Activated CD4-positive, alpha-beta memory T cell treated with anti-CD3 and anti-CD28 coated beads for 36 hours (primary cell): ENCODE data around the gene SIN3B. TPM values are rescaled to one million over a fixed set of nuclear protein-coding genes. Genes with fewer than 3 reads are reported as not detected.
"Not testable (repeated sequence)": the region's sequence is repeated elsewhere in the genome, so short reads cannot be mapped to it uniquely, and the experiment has no call there.

ENCODE experiments used
- CTCF ChIA-PET: fragments of 350-600 bp; sonication (Branson Sonifier 250); formaldehyde crosslinking; loops from one replicate; lab custom pipeline; 2021; ENCODE audit warnings: antibody characterized with exemption, inconsistent platforms; lab: Charles Lee
- POLR2A ChIA-PET: fragments of 350-600 bp; sonication (Branson Sonifier 250); formaldehyde crosslinking; loops from one replicate; lab custom pipeline; 2021; ENCODE audit warnings: antibody characterized with exemption; lab: Charles Lee
- DNase-seq: peaks from one replicate; pipeline ENCODE4 v3.0.0-alpha.2; 2020
- H3K27ac Mint-ChIP-seq: one replicate; pipeline ENCODE4 v1.8.0; 2021; ENCODE audit warnings: mixed read lengths
- H3K27me3 Mint-ChIP-seq: one replicate; pipeline ENCODE4 v1.8.0; 2021; ENCODE audit warnings: mixed read lengths
- H3K36me3 Mint-ChIP-seq: one replicate; pipeline ENCODE4 v1.8.0; 2021; ENCODE audit warnings: mixed read lengths
- H3K4me1 Mint-ChIP-seq: one replicate; pipeline ENCODE4 v1.8.0; 2021; ENCODE audit warnings: low read depth, mixed read lengths
- H3K4me3 Mint-ChIP-seq: one replicate; pipeline ENCODE4 v1.8.0; 2021; ENCODE audit warnings: mild to moderate bottlenecking, mixed read lengths
- H3K9me3 Mint-ChIP-seq: one replicate; pipeline ENCODE4 v1.8.0; 2021; ENCODE audit warnings: mixed read lengths
- intact Hi-C: fragments of 100-400 bp; cut with micrococcal nuclease; formaldehyde crosslinking; loops from one replicate; pipeline ENCODE4 v1.15.1; 2023
- total RNA-seq, 2 experiments: library from RNA; stranded (reverse); gene quantifications; one replicate each; pipeline ENCODE4 v1.2.3, GENCODE V29; 2021

The SIN3B gene
- total RNA-seq, result 10 to 100 TPM; 21.9 to 23.4 TPM

- CTCF ChIA-PET, result interaction anchor here (1.0 kb wide), 1 partner anchor 115 kb away, joined by 4 read pairs; no protein-coding TSS in a partner anchor
- peaks cover 12% of the 10 kb centered on the region for H3K27me3 Mint-ChIP-seq
- no peaks in the 10 kb centered on the region for H3K9me3 Mint-ChIP-seq
- peak within 1 kb of the TSS; percentile 70 for H3K27ac Mint-ChIP-seq
- peaks cover 16% of the 10 kb centered on the region for H3K36me3 Mint-ChIP-seq
- intact Hi-C loops, result no loop called here
- peak within 1 kb of the TSS; percentile 82 for H3K4me3 Mint-ChIP-seq
- H3K4me1 Mint-ChIP-seq, result peaks cover 34% of the 10 kb centered on the region
- DNase-seq, result peak; percentile 93
- POLR2A ChIA-PET, result no interaction called here
Measured at GRCh38 chr19:16829010-16829821, at the start of gene SIN3B. TSS of gene SIN3B (plus strand) at chr19:16829398. CDS start at chr19:16829421, 23 bp downstream.

- POLR2A ChIA-PET, result no interaction called here
- CTCF ChIA-PET, result interaction anchor here (0.6 to 1.4 kb wide), 4 partner anchors 11 to 273 kb away, joined by 3 to 6 read pairs (median 3); no protein-coding TSS in a partner anchor
- Mint-ChIP-seq H3K36me3 (no peaks in the 10 kb centered on the region), H3K4me1 (no peaks in the 10 kb centered on the region), H3K27ac (no peak overlapping the region), H3K4me3 (no peak overlapping the region), H3K27me3 (peaks cover 8% of the 10 kb centered on the region), H3K9me3 (no peaks in the 10 kb centered on the region)
- intact Hi-C loops, result no loop called here
- DNase-seq, result no peak
Measured at GRCh38 chr19:16779539-16780163, 49.5 kb upstream of the SIN3B start.

GRCh38 chr19:16782719-16783118 lies 46.5 kb upstream of the SIN3B start:
- POLR2A ChIA-PET, result no interaction called here
- no peak for DNase-seq
- H3K9me3 Mint-ChIP-seq, result no peaks in the 10 kb centered on the region
- no peak overlapping the region for H3K27ac Mint-ChIP-seq
- H3K4me1 Mint-ChIP-seq, result no peaks in the 10 kb centered on the region
- H3K27me3 Mint-ChIP-seq, result peaks cover 2% of the 10 kb centered on the region
- H3K36me3 Mint-ChIP-seq, result no peaks in the 10 kb centered on the region
- H3K4me3 Mint-ChIP-seq, result no peak overlapping the region
- CTCF ChIA-PET, result no interaction called here
- intact Hi-C loops, result no loop called here

GRCh38 chr19:16788479-16788878 lies 40.7 kb upstream of the SIN3B start:
- intact Hi-C loops, result no loop called here
- Mint-ChIP-seq H3K9me3 (peaks cover 22% of the 10 kb centered on the region), H3K27me3 (no peaks in the 10 kb centered on the region), H3K27ac (no peak overlapping the region), H3K4me3 (no peak overlapping the region), H3K4me1 (no peaks in the 10 kb centered on the region), H3K36me3 (peaks cover 8% of the 10 kb centered on the region)
- CTCF ChIA-PET, result no interaction called here
- no peak for DNase-seq
- POLR2A ChIA-PET, result no interaction called here

- Mint-ChIP-seq H3K36me3 (peaks cover 8% of the 10 kb centered on the region), H3K4me1 (no peaks in the 10 kb centered on the region), H3K4me3 (no peak overlapping the region), H3K27ac (no peak overlapping the region), H3K27me3 (no peaks in the 10 kb centered on the region), H3K9me3 (peaks cover 22% of the 10 kb centered on the region)
- no peak for DNase-seq
- POLR2A ChIA-PET, result no interaction called here
- CTCF ChIA-PET, result no interaction called here
- intact Hi-C loops, result no loop called here
Measured at GRCh38 chr19:16789238-16789637, 40.0 kb upstream of the SIN3B start.

GRCh38 chr19:16790051-16790450 lies 39.1 kb upstream of the SIN3B start:
- H3K27me3 Mint-ChIP-seq, result no peaks in the 10 kb centered on the region
- peaks cover 8% of the 10 kb centered on the region for H3K36me3 Mint-ChIP-seq
- intact Hi-C loops, result no loop called here
- no peak overlapping the region for H3K27ac Mint-ChIP-seq
- ChIA-PET POLR2A (no interaction called here), CTCF (no interaction called here)
- no peaks in the 10 kb centered on the region for H3K4me1 Mint-ChIP-seq
- peaks cover 22% of the 10 kb centered on the region for H3K9me3 Mint-ChIP-seq
- no peak overlapping the region for H3K4me3 Mint-ChIP-seq
- no peak for DNase-seq

GRCh38 chr19:16791942-16792341 lies 37.3 kb upstream of the SIN3B start:
- Mint-ChIP-seq H3K4me1 (no peaks in the 10 kb centered on the region), H3K4me3 (no peak overlapping the region), H3K9me3 (peaks cover 27% of the 10 kb centered on the region), H3K27ac (no peak overlapping the region), H3K36me3 (peaks cover 8% of the 10 kb centered on the region), H3K27me3 (no peaks in the 10 kb centered on the region)
- no peak for DNase-seq
- POLR2A ChIA-PET, result no interaction called here
- intact Hi-C loops, result no loop called here
- CTCF ChIA-PET, result no interaction called here

GRCh38 chr19:16794456-16795441 lies 34.4 kb upstream of the SIN3B start:
- peaks cover 13% of the 10 kb centered on the region for H3K9me3 Mint-ChIP-seq
- ChIA-PET CTCF (no interaction called here), POLR2A (no interaction called here)
- no peak overlapping the region for H3K4me3 Mint-ChIP-seq
- H3K27ac Mint-ChIP-seq, result no peak overlapping the region
- H3K36me3 Mint-ChIP-seq, result peaks cover 3% of the 10 kb centered on the region
- no peaks in the 10 kb centered on the region for H3K4me1 Mint-ChIP-seq
- intact Hi-C loops, result no loop called here
- DNase-seq, result no peak
- H3K27me3 Mint-ChIP-seq, result no peaks in the 10 kb centered on the region

GRCh38 chr19:16795731-16796130 lies 33.5 kb upstream of the SIN3B start:
- Mint-ChIP-seq H3K4me1 (no peaks in the 10 kb centered on the region), H3K27me3 (no peaks in the 10 kb centered on the region), H3K27ac (no peak overlapping the region), H3K9me3 (peaks cover 9% of the 10 kb centered on the region), H3K36me3 (no peaks in the 10 kb centered on the region), H3K4me3 (no peak overlapping the region)
- no peak for DNase-seq
- intact Hi-C loops, result no loop called here
- ChIA-PET CTCF (no interaction called here), POLR2A (no interaction called here)

- ChIA-PET CTCF (interaction anchor here (1.1 kb wide), 1 partner anchor 19 kb away, joined by 3 read pairs; no protein-coding TSS in a partner anchor), POLR2A (no interaction called here)
- Mint-ChIP-seq H3K4me1 (no peaks in the 10 kb centered on the region), H3K4me3 (no peak overlapping the region), H3K27me3 (no peaks in the 10 kb centered on the region), H3K27ac (no peak overlapping the region), H3K9me3 (peaks cover 5% of the 10 kb centered on the region), H3K36me3 (no peaks in the 10 kb centered on the region)
- intact Hi-C loops, result no loop called here
- DNase-seq, result no peak
Measured at GRCh38 chr19:16797876-16798275, 31.3 kb upstream of the SIN3B start.

- intact Hi-C loops, H3K27me3 Mint-ChIP-seq, H3K9me3 Mint-ChIP-seq, POLR2A ChIA-PET, H3K36me3 Mint-ChIP-seq, DNase-seq, H3K4me1 Mint-ChIP-seq, H3K4me3 Mint-ChIP-seq, H3K27ac Mint-ChIP-seq: not testable (repeated sequence)
- CTCF ChIA-PET, result interaction anchor here (1.1 kb wide), 1 partner anchor 19 kb away, joined by 3 read pairs; no protein-coding TSS in a partner anchor
Measured at GRCh38 chr19:16798326-16798725, 30.9 kb upstream of the SIN3B start.

- CTCF ChIA-PET, result no interaction called here
- intact Hi-C loops, result no loop called here
- H3K27ac Mint-ChIP-seq, result no peak overlapping the region
Measured at GRCh38 chr19:16799740-16800139, 29.5 kb upstream of the SIN3B start.

More at GRCh38 chr19:16799740-16800139, 29.5 kb upstream of the SIN3B start:
- H3K4me3 Mint-ChIP-seq, result no peak overlapping the region
- H3K36me3 Mint-ChIP-seq, result no peaks in the 10 kb centered on the region
- no peaks in the 10 kb centered on the region for H3K4me1 Mint-ChIP-seq
- H3K9me3 Mint-ChIP-seq, result peaks cover 5% of the 10 kb centered on the region
- POLR2A ChIA-PET, result no interaction called here
- DNase-seq, result no peak
- H3K27me3 Mint-ChIP-seq, result no peaks in the 10 kb centered on the region
